BE2C (cell line): ENCODE results near the gene CRIP2.

Experiments
- DNase-seq: peaks from one replicate; pipeline ENCODE4 v3.0.0-alpha.2; 2020
- H3K27me3 ChIP-seq: fragments of 250-450 bp; sonication (Bioruptor Pico); 2 replicates; pipeline ENCODE4 v1.5.1; 2020; ENCODE audit warnings: mild to moderate bottlenecking
- H3K36me3 ChIP-seq: fragments of 250-450 bp; sonication (Bioruptor Pico); 2 replicates; pipeline ENCODE4 v1.5.1; 2020; ENCODE audit warnings: mild to moderate bottlenecking
- H3K4me1 ChIP-seq: fragments of 250-450 bp; sonication (Bioruptor Pico); 2 replicates; pipeline ENCODE4 v1.5.1; 2020
- H3K4me3 ChIP-seq: 2 replicates; pipeline ENCODE4 v1.5.1; 2011; ENCODE audit warnings: low read depth, low read length
- H3K9me3 ChIP-seq: fragments of 250-450 bp; sonication (Bioruptor Pico); 2 replicates; pipeline ENCODE4 v1.5.1; 2020
- CTCF ChIP-seq: IDR thresholded peaks from 2 replicates; pipeline ENCODE4 v1.5.1; 2012; ENCODE audit warnings: mild to moderate bottlenecking, low read depth, low read length

CRIP2 gene

DNA sequence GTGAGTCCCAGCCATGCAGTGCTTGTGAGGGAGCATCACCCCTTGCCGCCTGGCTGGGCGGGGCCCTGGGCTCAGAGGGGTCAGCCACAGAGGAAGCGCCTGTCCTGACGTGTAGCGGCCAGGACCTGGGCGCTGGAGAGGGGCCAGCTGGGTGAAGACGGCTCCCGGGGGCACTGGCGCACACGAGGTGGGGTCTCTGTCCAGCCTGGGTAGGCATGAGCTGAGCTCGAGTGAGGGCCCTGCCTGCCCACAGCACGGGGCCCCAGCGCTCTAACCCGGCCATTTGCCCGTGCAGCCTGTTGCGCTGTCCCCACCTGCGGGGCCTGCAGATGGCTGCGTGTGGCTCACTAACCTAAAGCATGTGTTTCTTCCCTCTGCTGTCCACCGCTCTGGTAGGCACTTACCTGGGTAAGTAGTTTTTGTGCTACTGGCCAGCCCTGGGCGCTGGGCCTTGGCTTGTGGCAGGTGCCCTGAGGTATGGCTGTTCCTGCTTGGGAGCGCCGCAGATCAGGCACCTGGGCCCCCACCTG is 6.6 kb upstream of the CRIP2 start:
- no peak for DNase-seq
- TF ChIP-seq CTCF = no peak
- Histone ChIP-seq H3K4me1 (peaks cover 37% of the 10 kb centered on the region), H3K27me3 (no peaks in the 10 kb centered on the region), H3K36me3 (peaks cover 58% of the 10 kb centered on the region), H3K9me3 (no peaks in the 10 kb centered on the region), H3K4me3 (no peak overlapping the region)

- DNase-seq = no peak
- no peak for TF ChIP-seq CTCF
- H3K4me3 ChIP-seq = no peak overlapping the region
- no peaks in the 10 kb centered on the region for H3K27me3 ChIP-seq
- H3K9me3 ChIP-seq = no peaks in the 10 kb centered on the region
- H3K36me3 ChIP-seq = peaks cover 51% of the 10 kb centered on the region
- H3K4me1 ChIP-seq = peaks cover 42% of the 10 kb centered on the region
Observed at GRCh38 chr14:105468621-105469241, 5.9 kb upstream of the CRIP2 start.

DNA sequence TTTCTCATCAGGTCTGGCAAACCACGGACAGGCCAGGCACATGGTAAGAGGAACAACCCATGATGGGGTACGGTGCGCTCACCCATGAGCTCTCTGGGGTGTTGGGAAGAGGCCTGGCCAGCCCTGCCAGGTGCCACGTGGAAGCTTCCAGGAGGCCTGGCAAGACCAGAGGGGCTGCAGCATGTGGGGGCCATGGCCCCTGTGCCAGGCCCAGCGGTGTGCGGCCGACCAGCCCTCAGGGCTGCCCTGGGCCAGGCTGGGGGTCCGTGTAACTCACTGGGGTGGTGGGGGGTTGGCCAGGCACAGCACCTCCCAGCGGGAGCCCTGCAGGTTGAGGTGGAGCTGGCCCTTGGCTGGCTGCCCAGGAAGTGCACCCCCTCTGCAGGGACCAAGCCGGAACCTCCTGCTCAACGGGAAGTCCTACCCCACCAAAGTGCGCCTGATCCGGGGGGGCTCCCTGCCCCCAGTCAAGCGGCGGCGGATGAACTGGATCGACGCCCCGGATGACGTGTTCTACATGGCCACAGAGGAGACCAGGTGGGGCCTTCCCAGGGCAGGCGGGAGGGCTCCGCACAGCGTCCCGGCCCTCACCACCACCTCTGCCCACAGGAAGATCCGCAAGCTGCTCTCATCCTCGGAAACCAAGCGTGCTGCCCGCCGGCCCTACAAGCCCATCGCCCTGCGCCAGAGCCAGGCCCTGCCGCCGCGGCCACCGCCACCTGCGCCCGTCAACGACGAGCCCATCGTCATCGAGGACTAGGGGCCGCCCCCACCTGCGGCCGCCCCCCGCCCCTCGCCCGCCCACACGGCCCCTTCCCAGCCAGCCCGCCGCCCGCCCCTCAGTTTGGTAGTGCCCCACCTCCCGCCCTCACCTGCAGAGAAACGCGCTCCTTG is 4.9 kb upstream of the CRIP2 start:
- H3K4me1 ChIP-seq = peaks cover 44% of the 10 kb centered on the region
- no peaks in the 10 kb centered on the region for H3K27me3 ChIP-seq
- H3K36me3 ChIP-seq = peaks cover 43% of the 10 kb centered on the region
- no peak for DNase-seq
- no peak overlapping the region for H3K4me3 ChIP-seq
- TF ChIP-seq CTCF = no peak
- H3K9me3 ChIP-seq = no peaks in the 10 kb centered on the region

DNA sequence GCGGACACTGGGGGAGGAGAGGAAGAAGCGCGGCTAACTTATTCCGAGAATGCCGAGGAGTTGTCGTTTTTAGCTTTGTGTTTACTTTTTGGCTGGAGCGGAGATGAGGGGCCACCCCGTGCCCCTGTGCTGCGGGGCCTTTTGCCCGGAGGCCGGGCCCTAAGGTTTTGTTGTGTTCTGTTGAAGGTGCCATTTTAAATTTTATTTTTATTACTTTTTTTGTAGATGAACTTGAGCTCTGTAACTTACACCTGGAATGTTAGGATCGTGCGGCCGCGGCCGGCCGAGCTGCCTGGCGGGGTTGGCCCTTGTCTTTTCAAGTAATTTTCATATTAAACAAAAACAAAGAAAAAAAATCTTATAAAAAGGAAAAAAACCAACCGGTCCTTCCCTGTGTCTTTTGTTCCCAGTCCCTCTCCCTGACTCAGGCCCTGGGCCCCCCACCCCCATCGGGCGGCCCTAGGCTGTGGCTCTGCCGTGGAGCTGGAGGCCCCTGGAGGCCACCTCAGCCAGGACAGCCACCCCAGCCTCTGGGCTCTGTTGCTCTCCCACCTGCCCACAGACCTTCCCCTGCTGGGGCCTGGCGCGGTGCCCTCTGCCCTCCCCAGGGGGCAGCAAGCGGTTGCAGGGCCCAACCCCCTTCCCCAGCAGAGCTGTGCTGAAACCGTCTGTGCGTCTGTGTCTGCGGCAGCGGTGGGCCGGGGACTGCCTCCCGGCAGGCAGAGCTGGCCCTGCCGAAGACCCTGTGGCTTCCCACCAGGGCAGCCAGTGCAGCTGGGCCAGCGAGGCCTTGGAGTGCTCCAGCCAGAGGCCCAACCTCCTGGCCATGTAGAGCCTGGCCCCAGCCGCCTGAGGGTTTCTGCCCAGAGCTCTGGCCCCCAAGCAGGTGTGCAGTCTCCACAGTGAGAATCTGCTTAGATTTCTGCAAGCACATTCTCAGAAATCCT is 4.0 kb upstream of the CRIP2 start:
- DNase-seq = peak; percentile 88
- peaks cover 34% of the 10 kb centered on the region for H3K36me3 ChIP-seq
- TF ChIP-seq CTCF = peak; percentile 27; the same call in 1 of the 2 replicates
- H3K27me3 ChIP-seq = no peaks in the 10 kb centered on the region
- H3K4me3 ChIP-seq = no peak overlapping the region
- H3K4me1 ChIP-seq = peaks cover 44% of the 10 kb centered on the region
- no peaks in the 10 kb centered on the region for H3K9me3 ChIP-seq

GRCh38 chr14:105471297-105471821 is 3.3 kb upstream of the CRIP2 start:
- Histone ChIP-seq H3K4me3 (no peak overlapping the region), H3K4me1 (peaks cover 44% of the 10 kb centered on the region), H3K27me3 (no peaks in the 10 kb centered on the region), H3K9me3 (no peaks in the 10 kb centered on the region), H3K36me3 (peaks cover 28% of the 10 kb centered on the region)
- TF ChIP-seq CTCF = peak; percentile 54
- peak; percentile 80 for DNase-seq
